ENCODE measurements around the gene ZFYVE19. TPM values are rescaled to one million over a fixed set of nuclear protein-coding genes. Genes with fewer than 3 reads are reported as not detected.

Gene ZFYVE19
- total and polyA plus RNA-seq, 2 of the 13 experiments (the other 11 are each of a cell fraction or from before 2014, with no cell fraction given) = 23.3 to 44.0 TPM

GRCh38 chr15:40807028-40807887, at the start of gene ZFYVE19, which contains the start of gene DNAJC17 (continued):
- no peak; the same call in 1 of the 2 replicates for TF ChIP-seq KLF6 (CRISPR knock-in tag; IDR thresholded peaks at IDR 0.05)
- TF ChIP-seq ZNF574 (CRISPR knock-in tag; IDR thresholded peaks at IDR 0.05) = peak; percentile 93
- TF ChIP-seq, protein P1, sequence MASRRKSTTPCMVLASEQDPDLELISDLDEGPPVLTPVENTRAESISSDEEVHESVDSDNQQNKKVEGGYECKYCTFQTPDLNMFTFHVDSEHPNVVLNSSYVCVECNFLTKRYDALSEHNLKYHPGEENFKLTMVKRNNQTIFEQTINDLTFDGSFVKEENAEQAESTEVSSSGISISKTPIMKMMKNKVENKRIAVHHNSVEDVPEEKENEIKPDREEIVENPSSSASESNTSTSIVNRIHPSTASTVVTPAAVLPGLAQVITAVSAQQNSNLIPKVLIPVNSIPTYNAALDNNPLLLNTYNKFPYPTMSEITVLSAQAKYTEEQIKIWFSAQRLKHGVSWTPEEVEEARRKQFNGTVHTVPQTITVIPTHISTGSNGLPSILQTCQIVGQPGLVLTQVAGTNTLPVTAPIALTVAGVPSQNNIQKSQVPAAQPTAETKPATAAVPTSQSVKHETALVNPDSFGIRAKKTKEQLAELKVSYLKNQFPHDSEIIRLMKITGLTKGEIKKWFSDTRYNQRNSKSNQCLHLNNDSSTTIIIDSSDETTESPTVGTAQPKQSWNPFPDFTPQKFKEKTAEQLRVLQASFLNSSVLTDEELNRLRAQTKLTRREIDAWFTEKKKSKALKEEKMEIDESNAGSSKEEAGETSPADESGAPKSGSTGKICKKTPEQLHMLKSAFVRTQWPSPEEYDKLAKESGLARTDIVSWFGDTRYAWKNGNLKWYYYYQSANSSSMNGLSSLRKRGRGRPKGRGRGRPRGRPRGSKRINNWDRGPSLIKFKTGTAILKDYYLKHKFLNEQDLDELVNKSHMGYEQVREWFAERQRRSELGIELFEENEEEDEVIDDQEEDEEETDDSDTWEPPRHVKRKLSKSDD (CRISPR knock-in tag; IDR thresholded peaks at IDR 0.05; ENCODE audit: low read depth) = peak; percentile 60; the same call in 1 of the 2 replicates
- peak; percentile 84 for TF ChIP-seq ZNF879 (CRISPR knock-in tag; IDR thresholded peaks at IDR 0.05)
- TF ChIP-seq, protein P2, sequence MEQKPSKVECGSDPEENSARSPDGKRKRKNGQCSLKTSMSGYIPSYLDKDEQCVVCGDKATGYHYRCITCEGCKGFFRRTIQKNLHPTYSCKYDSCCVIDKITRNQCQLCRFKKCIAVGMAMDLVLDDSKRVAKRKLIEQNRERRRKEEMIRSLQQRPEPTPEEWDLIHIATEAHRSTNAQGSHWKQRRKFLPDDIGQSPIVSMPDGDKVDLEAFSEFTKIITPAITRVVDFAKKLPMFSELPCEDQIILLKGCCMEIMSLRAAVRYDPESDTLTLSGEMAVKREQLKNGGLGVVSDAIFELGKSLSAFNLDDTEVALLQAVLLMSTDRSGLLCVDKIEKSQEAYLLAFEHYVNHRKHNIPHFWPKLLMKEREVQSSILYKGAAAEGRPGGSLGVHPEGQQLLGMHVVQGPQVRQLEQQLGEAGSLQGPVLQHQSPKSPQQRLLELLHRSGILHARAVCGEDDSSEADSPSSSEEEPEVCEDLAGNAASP (CRISPR knock-in tag; IDR thresholded peaks at IDR 0.05; ENCODE audit: borderline replicate concordance) = peak; percentile 88
- TF ChIP-seq ARNT2 (CRISPR knock-in tag; IDR thresholded peaks at IDR 0.05; ENCODE audit: low read depth) = peak; percentile 73; the same call in 1 of the 2 replicates
- TF ChIP-seq ZNF33A (CRISPR knock-in tag; IDR thresholded peaks at IDR 0.05; ENCODE audit: borderline replicate concordance) = no peak
- no peak for TF ChIP-seq ZNF570 (CRISPR knock-in tag; IDR thresholded peaks at IDR 0.05; ENCODE audit: borderline replicate concordance)
- TF ChIP-seq, protein P3, sequence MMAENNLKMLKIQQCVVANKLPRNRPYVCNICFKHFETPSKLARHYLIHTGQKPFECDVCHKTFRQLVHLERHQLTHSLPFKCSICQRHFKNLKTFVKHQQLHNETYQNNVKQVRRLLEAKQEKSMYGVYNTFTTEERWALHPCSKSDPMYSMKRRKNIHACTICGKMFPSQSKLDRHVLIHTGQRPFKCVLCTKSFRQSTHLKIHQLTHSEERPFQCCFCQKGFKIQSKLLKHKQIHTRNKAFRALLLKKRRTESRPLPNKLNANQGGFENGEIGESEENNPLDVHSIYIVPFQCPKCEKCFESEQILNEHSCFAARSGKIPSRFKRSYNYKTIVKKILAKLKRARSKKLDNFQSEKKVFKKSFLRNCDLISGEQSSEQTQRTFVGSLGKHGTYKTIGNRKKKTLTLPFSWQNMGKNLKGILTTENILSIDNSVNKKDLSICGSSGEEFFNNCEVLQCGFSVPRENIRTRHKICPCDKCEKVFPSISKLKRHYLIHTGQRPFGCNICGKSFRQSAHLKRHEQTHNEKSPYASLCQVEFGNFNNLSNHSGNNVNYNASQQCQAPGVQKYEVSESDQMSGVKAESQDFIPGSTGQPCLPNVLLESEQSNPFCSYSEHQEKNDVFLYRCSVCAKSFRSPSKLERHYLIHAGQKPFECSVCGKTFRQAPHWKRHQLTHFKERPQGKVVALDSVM (CRISPR knock-in tag; IDR thresholded peaks at IDR 0.05) = peak; percentile 93
- no peak; the same call in none of the 2 replicates for TF ChIP-seq ZIK1 (CRISPR knock-in tag; IDR thresholded peaks at IDR 0.05; ENCODE audit: borderline replicate concordance, low read depth)
- TF ChIP-seq HNF1B (CRISPR knock-in tag; IDR thresholded peaks at IDR 0.05) = peak; percentile 59; the same call in 1 of the 2 replicates
- TF ChIP-seq GLI4 (CRISPR knock-in tag; IDR thresholded peaks at IDR 0.05; ENCODE audit: borderline replicate concordance) = peak; percentile 60; the same call in 1 of the 2 replicates
- TF ChIP-seq FOSL2 (CRISPR knock-in tag; IDR thresholded peaks at IDR 0.05) = peak; percentile 36
- TF ChIP-seq KDM1A (CRISPR knock-in tag; IDR thresholded peaks at IDR 0.05) = no peak
- TF ChIP-seq MTERF4 (CRISPR knock-in tag; IDR thresholded peaks at IDR 0.05) = peak; percentile 77; the same call in 1 of the 2 replicates

Measured in HepG2 (cell line).